Right cardiac atrium (tissue), 5 donors: Measurements from ENCODE around the gene BPGM. TPM values are rescaled to one million over a fixed set of nuclear protein-coding genes. Genes with fewer than 3 reads are reported as not detected.
"Not testable (repeated sequence)": the region's sequence is repeated elsewhere in the genome, so short reads cannot be mapped to it uniquely, and the experiment has no call there.

Experiments
- ATAC-seq, 2 donors: fragments of 200-7000 bp; cut with Tn5 transposase; one replicate each; pipeline versions ENCODE4 v1.8.0 to v1.9.1; 2020; ENCODE audit warnings: moderate library complexity in 2 of 2, mild to moderate bottlenecking in 1 of 2
- DNase-seq, 3 donors: peaks; one replicate each; pipeline ENCODE4 v3.0.0-alpha.2; 2020
- H3K27ac ChIP-seq: one replicate; pipeline ENCODE4 v1.5.1; 2013; ENCODE audit warnings: mild to moderate bottlenecking, low read length, control low read depth, moderate library complexity
- H3K27me3 ChIP-seq: one replicate; pipeline ENCODE4 v1.6.1; 2013; ENCODE audit not compliant: control insufficient read depth, insufficient read depth
- H3K4me1 ChIP-seq: one replicate; pipeline ENCODE4 v1.6.1; 2013; ENCODE audit warnings: low read length; ENCODE audit not compliant: control insufficient read depth, insufficient read depth
- H3K4me3 ChIP-seq: one replicate; pipeline ENCODE4 v1.5.1; 2013; ENCODE audit warnings: low read length, control low read depth
- H3K9me3 ChIP-seq: one replicate; pipeline ENCODE4 v1.6.1; 2013; ENCODE audit warnings: low read length; ENCODE audit not compliant: control insufficient read depth
- WGBS: extraction: QIAGEN DNeasy Blood & Tissue Kit; methylation state at CpG from one replicate; pipeline ENCODE4 v1.1.7; 2013; 5-methylcytosine and 5-hydroxymethylcytosine counted together
- intact Hi-C, 4 donors: fragments of 100-400 bp; cut with DNase I; formaldehyde crosslinking; loops; one replicate each; pipeline versions ENCODE4 v1.11.0 to v1.14.0; 2022 to 2023
- polyA plus RNA-seq: library from polyadenylated mRNA; stranded (reverse); fragments of 200-250 nt; gene quantifications from one replicate; pipeline ENCODE4 v1.2.3, GENCODE V29; 2013
- total RNA-seq, 4 donors: library from RNA; stranded (reverse); fragmentation: NEBNext Ultra II Directional; extraction: Animal tissue kit (Norgen Biotek cat#: 25700); gene quantifications; one replicate each; pipeline ENCODE4 v1.2.1, GENCODE V29; 2021
- donor health status: healthy with polysubstance abuse.
- donor health status: DM: no; HTN: yes; CAD: no.
- donor health status: DM: no; HTN: no; CAD: no.
- donor health status: DM: no; HTN: yes; CAD: no; lungs with severe emphysema.
- donor health status: DM: yes; HTN: yes; CAD: no.

Gene BPGM
- total and polyA plus RNA-seq, 5 donors, result 12.9 to 18.2 (median 15.0) TPM

DNA sequence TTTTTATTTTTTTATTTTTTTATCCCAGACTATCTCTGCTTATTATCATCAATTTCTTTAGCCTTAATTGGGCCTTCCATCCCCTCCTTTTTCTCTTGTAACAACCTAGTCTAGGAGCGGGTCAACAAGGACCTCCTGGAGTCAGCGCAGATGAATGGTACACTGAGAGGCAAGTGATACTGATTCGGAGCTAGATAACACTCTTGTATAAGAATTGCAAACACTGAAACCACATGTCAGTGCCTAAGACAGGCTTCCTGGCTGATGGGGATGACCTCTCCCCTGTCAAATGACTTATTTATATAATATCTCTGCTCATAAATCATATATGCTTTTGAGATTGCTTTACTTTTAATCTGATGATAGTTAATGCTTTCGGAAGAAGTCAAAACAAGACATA lies 22.7 kb downstream of the BPGM start:
- DNase-seq, result no peak
- Histone ChIP-seq H3K27ac (no peak overlapping the region), H3K9me3 (no peaks in the 10 kb centered on the region), H3K4me3 (no peak overlapping the region), H3K4me1 (peaks cover 5% of the 10 kb centered on the region), H3K27me3 (no peaks in the 10 kb centered on the region)
- WGBS, result 93% methylated on average over 4 of the region's 4 CpGs
- ATAC-seq, result no peak
- intact Hi-C loops, result no loop called here

DNA sequence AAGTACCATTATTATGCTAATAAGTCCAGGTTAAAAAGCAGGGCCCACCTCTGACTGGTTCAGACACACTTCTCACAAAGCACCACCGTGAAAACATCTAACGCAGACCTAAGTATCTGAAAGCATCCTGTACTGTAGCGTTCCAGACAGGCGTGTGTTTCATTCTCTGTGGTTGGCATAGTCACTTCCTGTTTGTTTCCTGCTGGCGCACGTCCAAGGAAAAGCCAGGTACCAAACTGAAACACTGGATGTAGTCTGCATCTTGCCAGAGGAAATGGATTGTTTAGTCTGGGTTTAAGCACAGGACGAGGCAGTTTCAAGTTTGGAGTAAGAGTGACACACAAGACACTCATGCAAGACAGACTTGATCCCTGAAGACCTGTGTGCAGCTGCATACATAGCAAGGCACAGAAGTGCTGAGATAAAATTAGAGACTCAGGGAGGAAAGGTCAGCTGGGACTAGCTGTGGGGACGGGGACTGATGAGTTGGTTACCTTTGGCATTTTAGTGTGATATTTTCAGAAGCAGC lies 23.3 kb downstream of the BPGM start:
- 16% methylated on average over 8 of the region's 8 CpGs for WGBS
- H3K4me3 ChIP-seq, result no peak overlapping the region

DNA sequence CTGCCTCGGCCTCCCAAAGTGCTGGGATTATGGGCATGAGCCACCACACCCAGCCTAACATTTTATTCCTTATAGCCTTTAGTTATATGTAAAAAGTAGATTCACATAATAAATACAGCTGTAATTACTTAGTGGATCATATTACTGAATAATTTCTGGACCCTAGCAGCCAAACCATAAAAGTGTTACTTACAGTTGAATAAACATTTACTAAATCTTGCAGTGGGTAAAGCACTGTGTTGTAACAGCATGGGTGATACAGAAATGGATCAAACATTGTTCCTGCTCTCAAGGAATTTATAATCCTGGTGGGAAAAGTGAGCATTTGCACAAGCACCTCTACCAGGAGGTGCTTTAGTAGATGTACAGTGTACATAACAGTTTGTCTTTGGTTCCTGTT lies 25.0 kb downstream of the BPGM start:
- Histone ChIP-seq H3K27me3 (no peaks in the 10 kb centered on the region), H3K9me3 (no peaks in the 10 kb centered on the region), H3K4me3 (no peak overlapping the region), H3K4me1 (peaks cover 5% of the 10 kb centered on the region), H3K27ac (no peak overlapping the region)
- WGBS, result 95% methylated on average over 1 of the region's 1 CpG
- ATAC-seq (no peak), DNase-seq (no peak)
- intact Hi-C loops, result no loop called here

More for the DNA sequence above, 23.3 kb downstream of the BPGM start:
- peak; percentile 72 to 86 for ATAC-seq
- H3K27ac ChIP-seq, result peak overlapping the region; percentile 56
- DNase-seq, result peak in 2 of 3 donors; percentile 46 to 70
- intact Hi-C loops, result no loop called here
- no peaks in the 10 kb centered on the region for H3K9me3 ChIP-seq
- no peaks in the 10 kb centered on the region for H3K27me3 ChIP-seq
- H3K4me1 ChIP-seq, result peaks cover 5% of the 10 kb centered on the region

DNA sequence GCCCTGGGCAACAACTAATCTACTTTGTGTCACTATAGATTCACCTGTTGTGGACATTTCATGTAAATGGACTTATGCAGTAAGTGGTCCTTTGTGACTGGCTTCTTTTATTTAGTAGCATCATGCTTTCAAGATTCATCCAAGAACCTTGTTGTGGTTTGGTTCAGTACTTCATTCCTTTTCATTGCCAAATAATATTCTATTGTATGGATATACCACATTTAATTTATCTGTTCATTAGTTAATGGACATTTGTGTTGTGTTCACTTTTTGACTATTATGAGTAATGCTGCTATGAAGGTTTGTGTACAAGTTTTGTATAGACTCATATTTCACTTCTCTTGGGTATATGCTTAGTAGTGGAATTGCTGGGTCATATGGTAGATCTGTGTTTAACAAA lies 27.8 kb downstream of the BPGM start:
- intact Hi-C loops, result no loop called here
- no peak overlapping the region for H3K27ac ChIP-seq
- ATAC-seq (no peak), DNase-seq (no peak)
- H3K4me1 ChIP-seq, result peaks cover 7% of the 10 kb centered on the region
- H3K27me3 ChIP-seq, result no peaks in the 10 kb centered on the region
- H3K4me3 ChIP-seq, result no peak overlapping the region
- no peaks in the 10 kb centered on the region for H3K9me3 ChIP-seq

DNA sequence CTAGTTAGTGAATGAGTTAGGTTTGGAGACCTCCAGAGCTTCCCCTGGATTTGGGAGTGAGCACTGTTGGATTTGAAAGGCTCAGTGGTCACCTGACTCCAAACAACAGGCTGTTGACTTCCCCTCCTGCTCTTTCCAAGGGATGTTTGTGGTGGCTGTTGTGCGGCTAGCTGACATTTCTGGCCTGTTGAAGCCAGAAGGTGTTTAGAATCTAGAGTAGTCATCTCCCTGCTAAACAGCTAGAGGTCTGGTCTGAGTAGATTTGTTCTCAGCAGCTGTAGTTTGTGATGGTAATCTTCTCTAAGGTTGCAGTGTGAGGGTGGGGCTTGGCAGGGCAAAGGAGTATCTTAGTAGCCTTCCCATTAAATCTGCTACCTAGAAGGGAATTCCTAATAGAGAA lies 30.1 kb downstream of the BPGM start:
- DNase-seq, result no peak
- Histone ChIP-seq H3K27me3 (no peaks in the 10 kb centered on the region), H3K4me3 (no peak overlapping the region), H3K9me3 (no peaks in the 10 kb centered on the region), H3K27ac (no peak overlapping the region), H3K4me1 (peaks cover 2% of the 10 kb centered on the region)
- WGBS, result 90% methylated on average over 1 of the region's 1 CpG
- no peak for ATAC-seq
- intact Hi-C loops, result no loop called here

DNA sequence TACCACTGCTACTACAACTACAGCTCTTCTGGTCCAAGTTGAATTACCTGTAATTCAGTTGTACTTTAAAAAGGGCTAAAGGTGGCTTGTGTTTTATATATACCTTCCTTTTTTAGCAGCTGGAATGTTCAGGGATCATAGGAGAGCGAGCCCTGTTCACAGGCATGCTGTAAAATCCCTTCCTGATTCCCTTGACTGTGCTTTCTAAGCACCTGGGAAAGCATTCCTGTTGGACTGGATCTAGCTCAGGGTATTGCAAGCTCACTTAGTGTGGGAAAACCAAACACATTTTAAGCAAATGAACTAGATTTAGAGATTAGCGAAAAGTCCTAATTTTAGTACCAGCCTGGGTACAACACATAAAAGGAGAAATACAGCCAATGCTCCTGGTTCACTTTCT lies 31.5 kb downstream of the BPGM start:
- 98% methylated on average over 2 of the region's 2 CpGs for WGBS
- intact Hi-C loops, result no loop called here
- no peak for DNase-seq

DNA sequence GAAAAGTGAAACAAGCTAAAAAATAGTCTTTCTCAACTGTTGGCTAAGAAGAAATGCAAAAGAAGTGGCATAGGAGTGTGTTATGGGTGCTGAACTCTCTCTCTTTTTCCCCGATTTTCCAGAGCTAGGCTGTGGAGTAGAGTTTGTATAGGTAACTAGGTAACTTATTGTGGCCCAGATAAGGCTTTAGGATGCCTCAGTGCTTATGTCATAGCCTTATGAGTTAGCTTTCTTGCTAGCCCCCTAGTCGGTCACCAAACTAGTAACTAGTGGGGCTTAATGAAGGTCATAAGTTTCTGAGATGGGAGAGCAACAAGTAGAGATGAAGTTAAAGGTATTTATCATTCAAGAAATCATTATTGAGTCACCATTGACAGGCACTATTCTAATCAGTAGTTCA lies 32.4 kb downstream of the BPGM start:
- H3K27me3 ChIP-seq, result no peaks in the 10 kb centered on the region
- DNase-seq, result no peak
- no peaks in the 10 kb centered on the region for H3K9me3 ChIP-seq
- no peak overlapping the region for H3K27ac ChIP-seq
- ATAC-seq, result no peak
- H3K4me3 ChIP-seq, result no peak overlapping the region
- intact Hi-C loops, result no loop called here
- peaks cover 2% of the 10 kb centered on the region for H3K4me1 ChIP-seq
- WGBS, result 89% methylated on average over 2 of the region's 2 CpGs

More for the DNA sequence above, 31.5 kb downstream of the BPGM start:
- H3K4me3 ChIP-seq, result no peak overlapping the region
- peaks cover 2% of the 10 kb centered on the region for H3K4me1 ChIP-seq
- H3K27ac ChIP-seq, result no peak overlapping the region
- no peak for ATAC-seq
- no peaks in the 10 kb centered on the region for H3K27me3 ChIP-seq
- no peaks in the 10 kb centered on the region for H3K9me3 ChIP-seq

DNA sequence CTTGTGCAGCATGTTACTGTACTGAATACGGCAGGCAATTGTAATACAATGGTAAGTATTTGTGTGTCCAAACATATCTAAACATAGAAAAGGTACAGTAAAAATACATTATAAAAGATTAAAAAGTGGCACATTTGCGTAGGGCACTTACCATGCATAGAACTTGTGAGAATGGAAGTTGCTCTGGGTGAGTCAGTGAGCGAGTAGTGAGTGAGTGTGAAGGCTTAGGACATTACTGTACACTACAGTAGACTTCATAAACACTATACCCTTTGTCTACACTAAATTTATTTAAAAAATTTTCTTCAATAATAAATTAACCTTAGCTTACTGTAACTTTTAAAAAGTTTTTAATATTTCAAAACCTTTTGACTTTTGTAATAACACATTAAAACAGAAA lies 37.5 kb downstream of the BPGM start:
- DNase-seq (no peak), ATAC-seq (no peak)
- Histone ChIP-seq H3K4me3 (no peak overlapping the region), H3K27ac (no peak overlapping the region), H3K4me1 (no peaks in the 10 kb centered on the region), H3K9me3 (no peaks in the 10 kb centered on the region), H3K27me3 (no peaks in the 10 kb centered on the region)
- 91% methylated on average over 3 of the region's 3 CpGs for WGBS
- intact Hi-C loops, result loop anchor here in 1 of 4 donors (10.0 kb wide), 1 partner anchor 481 kb away; no protein-coding TSS in a partner anchor

DNA sequence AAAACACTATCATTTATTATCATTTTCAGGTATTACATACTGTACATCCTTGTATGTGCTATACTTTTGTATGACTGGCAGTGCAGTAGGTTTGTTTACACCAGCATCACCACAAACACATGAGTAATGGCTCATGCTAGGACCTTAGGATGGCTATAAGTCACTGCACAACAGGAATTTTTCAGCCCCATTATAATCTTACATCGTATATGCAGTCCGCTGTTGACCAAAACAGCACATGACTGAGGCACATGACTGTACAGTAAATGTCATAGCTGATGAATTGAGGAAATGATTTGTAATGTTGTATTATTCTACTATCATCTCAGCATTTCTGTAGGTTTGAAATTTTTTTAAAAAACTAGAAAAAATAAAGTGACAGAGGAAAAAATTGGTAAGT lies 38.6 kb downstream of the BPGM start:
- intact Hi-C loops, result loop anchor here in 2 of 4 donors (5.0 to 10.0 kb wide), 3 partner anchors 262 to 480 kb away; no protein-coding TSS in a partner anchor
- DNase-seq (no peak), ATAC-seq (no peak)
- WGBS, result 77% methylated on average over 2 of the region's 2 CpGs
- H3K27me3 ChIP-seq, result no peaks in the 10 kb centered on the region
- no peak overlapping the region for H3K4me3 ChIP-seq
- no peaks in the 10 kb centered on the region for H3K4me1 ChIP-seq
- no peaks in the 10 kb centered on the region for H3K9me3 ChIP-seq
- H3K27ac ChIP-seq, result no peak overlapping the region

DNA sequence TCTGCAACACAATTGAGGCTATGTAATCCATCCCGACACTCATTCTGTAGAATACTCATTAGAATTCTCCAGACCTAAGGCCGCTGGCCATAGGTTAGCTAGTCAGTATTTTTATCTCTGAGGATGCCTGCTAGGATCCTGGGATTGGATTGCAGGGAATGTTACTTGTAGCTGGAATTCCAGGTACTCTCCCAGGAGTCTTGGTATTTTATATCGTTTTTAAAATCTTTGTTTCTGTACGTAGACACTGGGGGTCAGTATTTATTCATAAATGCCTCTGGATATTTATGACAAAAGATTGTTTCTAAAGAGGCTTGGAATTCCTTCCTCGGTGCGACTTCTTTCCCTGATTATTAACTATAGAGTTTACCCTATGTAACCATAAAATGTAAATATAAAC lies 40.1 kb downstream of the BPGM start:
- H3K27me3 ChIP-seq, result no peaks in the 10 kb centered on the region
- intact Hi-C loops, result loop anchor here in 2 of 4 donors (5.0 to 10.0 kb wide), 3 partner anchors 261 to 478 kb away; no protein-coding TSS in a partner anchor
- H3K4me1 ChIP-seq, result peaks cover 6% of the 10 kb centered on the region
- WGBS, result 28% methylated on average over 6 of the region's 6 CpGs
- H3K9me3 ChIP-seq, result no peaks in the 10 kb centered on the region
- ATAC-seq (no peak), DNase-seq (no peak)
- no peak overlapping the region for H3K4me3 ChIP-seq
- no peak overlapping the region for H3K27ac ChIP-seq

DNA sequence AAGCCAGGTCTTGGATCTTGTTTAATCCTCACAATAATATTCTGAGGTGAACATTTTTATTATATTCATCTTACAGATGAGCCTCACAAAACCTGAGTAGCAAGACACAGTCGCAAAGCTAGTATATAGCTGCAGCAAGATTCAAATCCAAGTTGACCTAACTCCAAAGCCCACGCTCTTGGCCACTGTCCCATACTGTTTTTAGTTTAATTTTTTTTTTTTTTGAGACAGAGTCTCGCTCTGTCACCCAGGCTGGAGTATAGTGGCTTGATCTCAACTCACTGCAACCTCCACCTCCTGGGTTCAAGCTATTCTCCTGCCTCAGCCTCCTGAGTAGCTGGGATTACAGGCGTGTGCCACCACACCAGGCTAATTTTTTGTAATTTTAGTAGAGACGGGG lies 42.9 kb downstream of the BPGM start:
- H3K4me1 ChIP-seq, result not testable (repeated sequence)
- DNase-seq, result peak in 1 of 3 donors; percentile 43

DNA sequence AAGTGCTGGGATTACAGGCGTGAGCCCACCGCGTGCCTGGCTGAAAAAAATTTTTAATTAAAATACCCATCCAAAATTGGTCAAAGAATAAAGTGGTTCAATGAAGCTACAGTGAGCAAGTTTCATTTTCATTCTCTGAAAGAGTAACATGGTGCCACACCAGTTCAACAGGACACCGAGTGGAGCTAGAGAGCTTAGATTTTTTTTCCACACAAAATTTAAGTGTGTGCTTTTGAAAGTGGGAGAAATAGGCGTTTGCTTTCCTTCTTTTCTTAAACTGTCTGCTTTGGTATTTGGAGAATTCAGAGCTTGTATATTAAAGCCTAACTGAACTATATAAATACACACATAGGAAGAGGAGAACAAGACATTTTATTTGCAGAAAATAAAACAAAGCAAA lies 43.4 kb downstream of the BPGM start:
- intact Hi-C loops, result loop anchor here (5.0 to 10.0 kb wide), 4 partner anchors 55 to 262 kb away; no protein-coding TSS in a partner anchor
- Histone ChIP-seq H3K4me3 (no peak overlapping the region), H3K9me3 (no peaks in the 10 kb centered on the region), H3K4me1 (peaks cover 6% of the 10 kb centered on the region), H3K27ac (no peak overlapping the region), H3K27me3 (no peaks in the 10 kb centered on the region)
- 29% methylated on average over 5 of the region's 5 CpGs for WGBS
- DNase-seq (peak in 1 of 3 donors; percentile 38), ATAC-seq (peak; percentile 81 to 83)

More for the DNA sequence above, 42.9 kb downstream of the BPGM start:
- H3K27ac ChIP-seq, H3K4me3 ChIP-seq, H3K27me3 ChIP-seq, H3K9me3 ChIP-seq: not testable (repeated sequence)
- intact Hi-C loops, result loop anchor here in 2 of 4 donors (5.0 to 10.0 kb wide), 3 partner anchors 258 to 475 kb away; no protein-coding TSS in a partner anchor
- ATAC-seq, result peak in 1 of 2 donors; percentile 25
- WGBS, result 52% methylated on average over 5 of the region's 5 CpGs
